ENCODE data around the gene MED6. TPM values are rescaled to one million over a fixed set of nuclear protein-coding genes. Genes with fewer than 3 reads are reported as not detected.

The MED6 gene
- total and polyA plus RNA-seq, 2 of the 13 experiments (the other 11 are each of a cell fraction or from before 2014, with no cell fraction given) = 44.8 to 47.8 TPM

GRCh38 chr14:70600382-70601157 lies at the start of gene MED6 (continued):
- TF ChIP-seq ATF3 (CRISPR knock-in tag; IDR thresholded peaks at IDR 0.05) = no peak
- TF ChIP-seq PCBP1 (IDR thresholded peaks at IDR 0.05; ENCODE audit: borderline replicate concordance, low read depth, low read length) = 0 out of 2 replicates have a peak, but pooled peaks have one; percentile 48
- 0 out of 2 replicates have a peak, but pooled peaks have one; percentile 60 for TF ChIP-seq KMT2A (CRISPR knock-in tag; IDR thresholded peaks at IDR 0.05)
- peak; percentile 91 for TF ChIP-seq ZNF362 (CRISPR knock-in tag; IDR thresholded peaks at IDR 0.05; ENCODE audit: borderline replicate concordance)
- TF ChIP-seq ZNF446 (CRISPR knock-in tag; IDR thresholded peaks at IDR 0.05) = no peak
- peak; percentile 29; the same call in 1 of the 2 replicates for TF ChIP-seq BHLHE40 (IDR thresholded peaks at IDR 0.05; ENCODE audit: low read length)
- TF ChIP-seq SRF (IDR thresholded peaks at IDR 0.05; ENCODE audit: low read depth, low read length) = peak; percentile 80
- TF ChIP-seq POLR2G (IDR thresholded peaks at IDR 0.05; ENCODE audit: low read depth, low read length) = peak; percentile 80
- 0 out of 2 replicates have a peak, but pooled peaks have one; percentile 30 for TF ChIP-seq ZNF503 (CRISPR knock-in tag; IDR thresholded peaks at IDR 0.05)
- TF ChIP-seq KMT2B (CRISPR knock-in tag; IDR thresholded peaks at IDR 0.05) = peak; percentile 96
- no peak for TF ChIP-seq ZNF547 (CRISPR knock-in tag; IDR thresholded peaks at IDR 0.05)
- TF ChIP-seq MXI1 (IDR thresholded peaks at IDR 0.05; ENCODE audit: borderline replicate concordance, low read depth, low read length) = peak; percentile 35; the same call in 1 of the 3 replicates
- TF ChIP-seq RXRB (CRISPR knock-in tag; IDR thresholded peaks at IDR 0.05; ENCODE audit: borderline replicate concordance) = peak; percentile 19; the same call in 1 of the 2 replicates
- TF ChIP-seq GABPB1 (CRISPR knock-in tag; IDR thresholded peaks at IDR 0.05) = peak; percentile 93
- no peak for TF ChIP-seq STAT5B (CRISPR knock-in tag; IDR thresholded peaks at IDR 0.05)
- peak; percentile 86 for TF ChIP-seq HOXA3 (CRISPR knock-in tag; IDR thresholded peaks at IDR 0.05)
- TF ChIP-seq CREM (IDR thresholded peaks at IDR 0.05) = peak; percentile 96
- TF ChIP-seq CREM (CRISPR knock-in tag; IDR thresholded peaks at IDR 0.05) = peak; percentile 81
- TF ChIP-seq PAX8 (CRISPR knock-in tag; IDR thresholded peaks at IDR 0.05; ENCODE audit: borderline replicate concordance) = no peak
- TF ChIP-seq YEATS4 (CRISPR knock-in tag; IDR thresholded peaks at IDR 0.05; ENCODE audit: borderline replicate concordance) = peak; percentile 54; the same call in 1 of the 2 replicates
- peak; percentile 20; the same call in 1 of the 2 replicates for TF ChIP-seq RARA (CRISPR knock-in tag; IDR thresholded peaks at IDR 0.05)
- peak; percentile 71 for TF ChIP-seq HCFC1 (IDR thresholded peaks at IDR 0.05; ENCODE audit: low read depth, low read length)
- TF ChIP-seq ZMYM4 (CRISPR knock-in tag; IDR thresholded peaks at IDR 0.05) = peak; percentile 76
- peak; percentile 90 for TF ChIP-seq ASH2L (IDR thresholded peaks at IDR 0.05; ENCODE audit: insufficient read length, low read depth, low read length)

Measured in HepG2 (cell line).